ENCODE measurements around the gene RAD21L1. TPM values are rescaled to one million over a fixed set of nuclear protein-coding genes. Genes with fewer than 3 reads are reported as not detected.

RAD21L1 gene
- total and polyA plus RNA-seq, 2 donors (not counting 1 experiment from before 2014, with no cell fraction given) = 0.16 to 0.50 TPM

DNA sequence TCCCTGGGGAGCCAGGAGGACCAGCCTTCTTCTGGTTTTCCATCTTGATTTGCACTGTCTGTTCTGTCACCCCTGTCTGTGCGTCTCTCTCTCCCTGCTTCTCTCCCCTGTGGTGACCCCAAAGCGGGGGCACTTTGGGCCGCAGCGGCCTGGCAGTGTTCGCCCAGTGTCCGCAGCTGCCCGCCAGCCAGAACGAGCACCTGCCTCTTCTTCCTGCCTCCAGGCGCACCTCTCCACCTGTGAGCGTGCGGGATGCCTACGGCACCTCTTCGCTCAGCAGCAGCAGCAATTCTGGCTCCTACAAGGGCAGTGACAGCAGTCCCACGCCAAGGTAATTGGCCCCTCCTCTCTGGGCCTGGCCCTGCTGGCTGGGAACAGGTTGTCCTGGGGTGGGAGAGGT lies 71.1 kb downstream of the RAD21L1 start:
- no peaks in the 10 kb centered on the region for H4K20me1 ChIP-seq (ENCODE audit: control insufficient read depth, extremely low read depth, insufficient read depth, low read length)
- no peak overlapping the region for H3K9ac ChIP-seq (ENCODE audit: insufficient read depth, low read length)
- no peak overlapping the region for H2AFZ ChIP-seq (ENCODE audit: low read length)
- no peaks in the 10 kb centered on the region for H3K36me3 ChIP-seq (ENCODE audit: control insufficient read depth, insufficient read depth, low read length)
- no peak for TF ChIP-seq EZH2 (IDR thresholded peaks at IDR 0.05; ENCODE audit: low read length, missing control alignments)
- TF ChIP-seq, protein P1, sequence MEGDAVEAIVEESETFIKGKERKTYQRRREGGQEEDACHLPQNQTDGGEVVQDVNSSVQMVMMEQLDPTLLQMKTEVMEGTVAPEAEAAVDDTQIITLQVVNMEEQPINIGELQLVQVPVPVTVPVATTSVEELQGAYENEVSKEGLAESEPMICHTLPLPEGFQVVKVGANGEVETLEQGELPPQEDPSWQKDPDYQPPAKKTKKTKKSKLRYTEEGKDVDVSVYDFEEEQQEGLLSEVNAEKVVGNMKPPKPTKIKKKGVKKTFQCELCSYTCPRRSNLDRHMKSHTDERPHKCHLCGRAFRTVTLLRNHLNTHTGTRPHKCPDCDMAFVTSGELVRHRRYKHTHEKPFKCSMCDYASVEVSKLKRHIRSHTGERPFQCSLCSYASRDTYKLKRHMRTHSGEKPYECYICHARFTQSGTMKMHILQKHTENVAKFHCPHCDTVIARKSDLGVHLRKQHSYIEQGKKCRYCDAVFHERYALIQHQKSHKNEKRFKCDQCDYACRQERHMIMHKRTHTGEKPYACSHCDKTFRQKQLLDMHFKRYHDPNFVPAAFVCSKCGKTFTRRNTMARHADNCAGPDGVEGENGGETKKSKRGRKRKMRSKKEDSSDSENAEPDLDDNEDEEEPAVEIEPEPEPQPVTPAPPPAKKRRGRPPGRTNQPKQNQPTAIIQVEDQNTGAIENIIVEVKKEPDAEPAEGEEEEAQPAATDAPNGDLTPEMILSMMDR (conservative IDR thresholded peaks at IDR 0.05 in 1 of 2, IDR thresholded peaks at IDR 0.05 in 1 of 2; ENCODE audit: low read depth in 1 of 2, low read length in 2 of 2) = no peak
- no peak overlapping the region for H3K4me3 ChIP-seq (replicated peaks in 1 of 4; ENCODE audit: control extremely low read depth in 1 of 4, insufficient read depth in 1 of 4, low read depth in 3 of 4, low read length in 4 of 4)
- H3K4me2 ChIP-seq (ENCODE audit: extremely low read depth, insufficient read depth, low read length) = no peak overlapping the region
- peaks cover 7% of the 10 kb centered on the region for H3K4me1 ChIP-seq (ENCODE audit: control insufficient read depth, extremely low read depth, insufficient read depth, low read length)
- no peaks in the 10 kb centered on the region for H3K9me3 ChIP-seq (ENCODE audit: control insufficient read depth, insufficient read depth, low read depth, low read length)
- H3K27me3 ChIP-seq (ENCODE audit: control insufficient read depth, insufficient read depth, low read length) = no peaks in the 10 kb centered on the region
- DNase-seq (ENCODE audit: low read depth in 2 of 2) = no peak
- no peak overlapping the region for H3K27ac ChIP-seq (ENCODE audit: insufficient read depth, low read length)
- H3K79me2 ChIP-seq (ENCODE audit: control insufficient read depth, insufficient read depth, low read length) = no peaks in the 10 kb centered on the region

DNA sequence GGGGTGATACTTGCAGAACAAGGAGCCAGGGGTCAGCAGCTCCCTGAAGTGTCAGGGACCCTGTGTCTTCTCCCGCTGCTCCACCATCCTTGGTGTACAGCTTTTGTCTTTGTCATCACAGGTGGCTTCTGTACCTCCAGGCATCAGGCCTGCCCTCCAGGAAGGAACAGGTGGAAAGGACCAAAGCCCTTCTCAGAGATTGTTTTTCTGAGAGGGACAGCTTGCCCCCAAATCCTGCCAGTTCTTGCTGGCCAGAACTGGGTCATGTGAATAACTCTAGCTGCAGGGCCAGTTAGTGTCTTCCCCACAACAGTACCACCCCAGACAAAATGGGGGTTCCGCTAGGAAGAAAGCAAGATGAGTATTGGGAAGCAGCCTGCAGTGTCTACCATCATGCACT lies 71.6 kb downstream of the RAD21L1 start:
- H3K9ac ChIP-seq (ENCODE audit: insufficient read depth, low read length) = no peak overlapping the region
- H3K79me2 ChIP-seq (ENCODE audit: control insufficient read depth, insufficient read depth, low read length) = no peaks in the 10 kb centered on the region
- H3K4me2 ChIP-seq (ENCODE audit: extremely low read depth, insufficient read depth, low read length) = no peak overlapping the region
- no peaks in the 10 kb centered on the region for H4K20me1 ChIP-seq (ENCODE audit: control insufficient read depth, extremely low read depth, insufficient read depth, low read length)
- no peak overlapping the region for H2AFZ ChIP-seq (ENCODE audit: low read length)
- H3K27me3 ChIP-seq (ENCODE audit: control insufficient read depth, insufficient read depth, low read length) = no peaks in the 10 kb centered on the region
- H3K27ac ChIP-seq (ENCODE audit: insufficient read depth, low read length) = no peak overlapping the region
- H3K4me1 ChIP-seq (ENCODE audit: control insufficient read depth, extremely low read depth, insufficient read depth, low read length) = peaks cover 7% of the 10 kb centered on the region
- DNase-seq (ENCODE audit: low read depth in 2 of 2) = no peak
- no peaks in the 10 kb centered on the region for H3K36me3 ChIP-seq (ENCODE audit: control insufficient read depth, insufficient read depth, low read length)
- no peak for TF ChIP-seq EZH2 (IDR thresholded peaks at IDR 0.05; ENCODE audit: low read length, missing control alignments)
- TF ChIP-seq, protein P1 (conservative IDR thresholded peaks at IDR 0.05 in 1 of 2, IDR thresholded peaks at IDR 0.05 in 1 of 2; ENCODE audit: low read depth in 1 of 2, low read length in 2 of 2) = no peak
- H3K9me3 ChIP-seq (ENCODE audit: control insufficient read depth, insufficient read depth, low read depth, low read length) = no peaks in the 10 kb centered on the region
- H3K4me3 ChIP-seq (replicated peaks in 1 of 4; ENCODE audit: control extremely low read depth in 1 of 4, insufficient read depth in 1 of 4, low read depth in 3 of 4, low read length in 4 of 4) = no peak overlapping the region

DNA sequence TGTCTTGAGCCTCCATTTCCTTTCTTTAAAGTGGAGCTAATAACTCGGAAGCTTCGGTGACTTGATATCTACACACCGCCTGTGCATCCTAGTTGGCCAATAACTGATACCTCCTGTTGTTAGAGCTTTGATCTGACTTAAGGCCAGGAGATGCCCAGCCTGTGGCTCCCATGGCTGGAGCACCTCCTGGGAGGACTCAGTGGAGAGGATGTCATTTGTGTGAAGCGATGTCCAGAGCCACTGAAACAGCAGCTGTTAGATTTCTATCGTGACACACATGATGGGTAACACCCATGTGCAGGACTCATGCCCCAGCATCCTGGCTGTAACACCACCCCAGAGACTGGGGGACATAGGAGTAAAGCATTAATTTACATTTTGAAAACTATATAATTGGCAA lies 72.3 kb downstream of the RAD21L1 start:
- H3K27me3 ChIP-seq (ENCODE audit: control insufficient read depth, insufficient read depth, low read length) = no peaks in the 10 kb centered on the region

More for the DNA sequence above, 72.3 kb downstream of the RAD21L1 start:
- no peak for DNase-seq (ENCODE audit: low read depth in 2 of 2)
- Histone ChIP-seq H3K36me3 (ENCODE audit: control insufficient read depth, insufficient read depth, low read length) (no peaks in the 10 kb centered on the region), H3K4me1 (ENCODE audit: control insufficient read depth, extremely low read depth, insufficient read depth, low read length) (peaks cover 7% of the 10 kb centered on the region), H3K79me2 (ENCODE audit: control insufficient read depth, insufficient read depth, low read length) (no peaks in the 10 kb centered on the region), H3K4me2 (ENCODE audit: extremely low read depth, insufficient read depth, low read length) (no peak overlapping the region), H3K4me3 (replicated peaks in 1 of 4; ENCODE audit: control extremely low read depth in 1 of 4, insufficient read depth in 1 of 4, low read depth in 3 of 4, low read length in 4 of 4) (no peak overlapping the region), H3K9ac (ENCODE audit: insufficient read depth, low read length) (no peak overlapping the region), H2AFZ (ENCODE audit: low read length) (no peak overlapping the region), H3K9me3 (ENCODE audit: control insufficient read depth, insufficient read depth, low read depth, low read length) (no peaks in the 10 kb centered on the region), H3K27ac (ENCODE audit: insufficient read depth, low read length) (no peak overlapping the region), H4K20me1 (ENCODE audit: control insufficient read depth, extremely low read depth, insufficient read depth, low read length) (no peaks in the 10 kb centered on the region)
- TF ChIP-seq, protein P1 (conservative IDR thresholded peaks at IDR 0.05 in 1 of 2, IDR thresholded peaks at IDR 0.05 in 1 of 2; ENCODE audit: low read depth in 1 of 2, low read length in 2 of 2) = no peak
- no peak for TF ChIP-seq EZH2 (IDR thresholded peaks at IDR 0.05; ENCODE audit: low read length, missing control alignments)

All from fibroblast of lung (primary cell).